Endodermal cell (in vitro differentiated cells): Measurements from ENCODE around the gene USP30. TPM values are rescaled to one million over a fixed set of nuclear protein-coding genes. Genes with fewer than 3 reads are reported as not detected.

Experiments used
- DNase-seq: peaks from one replicate; pipeline ENCODE4 v3.0.0-alpha.2; 2017
- H3K27ac ChIP-seq: 2 replicates; pipeline ENCODE4 v1.5.1; 2013; ENCODE audit warnings: mild to moderate bottlenecking, low read depth, low read length, moderate library complexity
- H3K27me3 ChIP-seq: 2 replicates; pipeline ENCODE4 v1.6.1; 2013; ENCODE audit warnings: mild to moderate bottlenecking, low read length, moderate library complexity; ENCODE audit not compliant: insufficient read depth, control insufficient read depth, poor library complexity, severe bottlenecking
- H3K36me3 ChIP-seq: 2 replicates; pipeline ENCODE4 v1.7.0; 2013; ENCODE audit warnings: mild to moderate bottlenecking, low read length, moderate library complexity; ENCODE audit not compliant: control insufficient read depth, insufficient read depth
- H3K4me1 ChIP-seq: one replicate; pipeline ENCODE4 v1.7.0; 2013; ENCODE audit warnings: low read length; ENCODE audit not compliant: control insufficient read depth, insufficient read depth
- H3K4me3 ChIP-seq: 2 replicates; pipeline ENCODE4 v1.5.1; 2013; ENCODE audit warnings: mild to moderate bottlenecking, low read length, moderate library complexity
- H3K9ac ChIP-seq: 2 replicates; pipeline ENCODE4 v1.6.1; 2013; ENCODE audit warnings: mild to moderate bottlenecking, low read length, moderate library complexity; ENCODE audit not compliant: poor library complexity, severe bottlenecking; ENCODE audit errors: extremely low read depth
- H3K9me3 ChIP-seq: 2 replicates; pipeline ENCODE4 v1.6.1; 2013; ENCODE audit warnings: mild to moderate bottlenecking, low read length, moderate library complexity; ENCODE audit not compliant: control insufficient read depth
- H3K27ac Mint-ChIP-seq: 2 replicates; pipeline ENCODE4 v1.8.0; 2020; ENCODE audit warnings: mixed read lengths
- H3K27me3 Mint-ChIP-seq: 2 replicates; pipeline ENCODE4 v1.8.0; 2021; ENCODE audit warnings: mild to moderate bottlenecking, mixed read lengths; ENCODE audit not compliant: insufficient read depth
- H3K36me3 Mint-ChIP-seq: 2 replicates; pipeline ENCODE4 v1.8.0; 2020; ENCODE audit warnings: low read depth, mixed read lengths
- H3K4me1 Mint-ChIP-seq: 2 replicates; pipeline ENCODE4 v1.8.0; 2020; ENCODE audit warnings: mixed read lengths
- H3K4me3 Mint-ChIP-seq: 2 replicates; pipeline ENCODE4 v1.8.0; 2020; ENCODE audit warnings: mild to moderate bottlenecking, moderate library complexity, mixed read lengths
- H3K9me3 Mint-ChIP-seq: 2 replicates; pipeline ENCODE4 v1.8.0; 2020; ENCODE audit warnings: mild to moderate bottlenecking, mixed read lengths
- CTCF ChIP-seq: fragments of 200-600 bp; sonication (generic); conservative IDR thresholded peaks from 2 replicates; pipeline ENCODE4 v1.5.0; 2021; ENCODE audit warnings: antibody characterized with exemption, mild to moderate bottlenecking
- WGBS, 2 experiments: methylation state at CpG; one replicate each; pipeline versions ENCODE4 v1.1.5 to v1.1.7; 2013; ENCODE audit warnings: missing lambda C conversion rate in 2 of 2, mixed read lengths in 1 of 2; ENCODE audit not compliant: insufficient coverage in 1 of 2, insufficient read length in 1 of 2; 5-methylcytosine and 5-hydroxymethylcytosine counted together
- total RNA-seq, 2 donors: library from RNA; stranded (reverse); fragmentation: NEBNext Ultra II Directional in 1 of 2; extraction: Animal tissue kit (Norgen Biotek cat#: 25700) in 1 of 2; gene quantifications; 2 replicates in 1 of 2; 3 replicates in 1 of 2; pipeline ENCODE4 v1.2.1, GENCODE V29; 2021

USP30 gene
- total RNA-seq, 2 donors from 2014 or later: 6.3 to 10.8 TPM

DNA sequence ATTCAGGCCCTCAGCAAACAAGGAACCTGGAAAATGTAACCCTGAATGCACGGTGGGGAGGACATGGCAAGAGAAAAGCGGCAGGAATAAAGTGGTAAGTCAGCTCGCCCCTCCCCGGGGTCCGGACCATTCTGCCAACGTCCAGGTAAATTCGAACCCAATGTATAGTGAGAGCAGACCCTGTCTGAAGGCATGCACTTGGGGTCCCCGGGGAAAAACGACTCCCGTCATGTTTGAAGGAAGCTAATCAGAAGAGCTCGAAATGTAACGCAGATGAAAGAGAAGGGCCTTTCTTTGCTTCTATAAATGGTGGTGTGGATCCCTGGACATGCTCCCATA lies 64.2 kb downstream of the USP30 start:
- no peaks in the 10 kb centered on the region for H3K9me3 ChIP-seq
- Mint-ChIP-seq H3K4me3 (no peak overlapping the region), H3K27me3 (no peaks in the 10 kb centered on the region), H3K9me3 (no peaks in the 10 kb centered on the region), H3K4me1 (peaks cover 12% of the 10 kb centered on the region), H3K36me3 (no peaks in the 10 kb centered on the region), H3K27ac (no peak overlapping the region)
- no peak for TF ChIP-seq CTCF
- H3K4me3 ChIP-seq: no peak overlapping the region
- 87 to 90% methylated on average over 10 to 12 of the region's 12 CpGs for WGBS, 2 experiments
- no peak overlapping the region for H3K27ac ChIP-seq
- H3K27me3 ChIP-seq: no peaks in the 10 kb centered on the region
- H3K36me3 ChIP-seq: no peaks in the 10 kb centered on the region
- H3K9ac ChIP-seq: no peak overlapping the region
- DNase-seq: no peak
- peaks cover 9% of the 10 kb centered on the region for H3K4me1 ChIP-seq

- peaks cover 9% of the 10 kb centered on the region for H3K4me1 ChIP-seq
- H3K27ac Mint-ChIP-seq: no peak overlapping the region
- no peak overlapping the region for H3K27ac ChIP-seq
- no peak overlapping the region for H3K9ac ChIP-seq
- peaks cover 12% of the 10 kb centered on the region for H3K4me1 Mint-ChIP-seq
- no peak for TF ChIP-seq CTCF
- H3K36me3 ChIP-seq: no peaks in the 10 kb centered on the region
- WGBS, 2 experiments: 85 to 100% methylated on average over 1 to 2 of the region's 2 CpGs
- DNase-seq: no peak
- no peak overlapping the region for H3K4me3 Mint-ChIP-seq
- no peaks in the 10 kb centered on the region for H3K27me3 Mint-ChIP-seq
- no peaks in the 10 kb centered on the region for H3K36me3 Mint-ChIP-seq
- no peaks in the 10 kb centered on the region for H3K9me3 ChIP-seq
- H3K4me3 ChIP-seq: no peak overlapping the region
- no peaks in the 10 kb centered on the region for H3K27me3 ChIP-seq
- no peaks in the 10 kb centered on the region for H3K9me3 Mint-ChIP-seq
Measured at GRCh38 chr12:109120095-109120494, 67.7 kb downstream of the USP30 start.

DNA sequence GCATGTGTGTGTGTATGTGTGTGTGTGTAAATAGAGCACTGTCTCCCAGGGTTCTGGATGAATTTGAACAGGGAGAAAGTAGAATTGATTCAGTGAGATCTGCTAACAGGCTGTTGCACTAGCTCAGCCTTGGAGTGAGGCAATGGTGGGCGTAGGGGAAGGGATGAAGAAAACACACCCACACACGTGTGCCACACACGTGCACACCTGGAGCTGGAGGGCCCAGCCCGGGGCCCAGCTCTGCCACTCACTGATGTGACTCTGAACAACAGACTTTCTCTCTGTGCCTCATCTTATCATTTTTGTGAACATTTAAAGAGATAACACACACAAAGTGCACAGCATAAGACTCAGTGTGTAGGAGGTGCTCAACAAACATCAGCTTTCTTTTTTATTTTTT lies 68.2 kb downstream of the USP30 start:
- Histone ChIP-seq H3K9ac (no peak overlapping the region), H3K36me3 (no peaks in the 10 kb centered on the region), H3K4me3 (no peak overlapping the region), H3K27ac (no peak overlapping the region), H3K4me1 (peaks cover 7% of the 10 kb centered on the region), H3K27me3 (no peaks in the 10 kb centered on the region), H3K9me3 (no peaks in the 10 kb centered on the region)
- H3K9me3 Mint-ChIP-seq: no peaks in the 10 kb centered on the region
- no peaks in the 10 kb centered on the region for H3K27me3 Mint-ChIP-seq
- H3K27ac Mint-ChIP-seq: no peak overlapping the region
- no peaks in the 10 kb centered on the region for H3K36me3 Mint-ChIP-seq
- peaks cover 10% of the 10 kb centered on the region for H3K4me1 Mint-ChIP-seq
- WGBS, 2 experiments: 50 to 76% methylated on average over 2 to 4 of the region's 4 CpGs
- no peak for TF ChIP-seq CTCF
- no peak overlapping the region for H3K4me3 Mint-ChIP-seq
- no peak for DNase-seq
